Stimulated activated CD4-positive, alpha-beta T cell treated with anti-CD3 and anti-CD28 coated beads, Interleukin-1b, Interleukin-23, amount 100 ng/mL, for 1 hour (primary cell): ENCODE data around the gene HOXD11.

Experiments used
- DNase-seq, 2 donors: peaks; one replicate each; pipeline ENCODE4 v3.0.0-alpha.2; 2020; ENCODE audit warnings: low read depth in 2 of 2

HOXD11 gene

DNA sequence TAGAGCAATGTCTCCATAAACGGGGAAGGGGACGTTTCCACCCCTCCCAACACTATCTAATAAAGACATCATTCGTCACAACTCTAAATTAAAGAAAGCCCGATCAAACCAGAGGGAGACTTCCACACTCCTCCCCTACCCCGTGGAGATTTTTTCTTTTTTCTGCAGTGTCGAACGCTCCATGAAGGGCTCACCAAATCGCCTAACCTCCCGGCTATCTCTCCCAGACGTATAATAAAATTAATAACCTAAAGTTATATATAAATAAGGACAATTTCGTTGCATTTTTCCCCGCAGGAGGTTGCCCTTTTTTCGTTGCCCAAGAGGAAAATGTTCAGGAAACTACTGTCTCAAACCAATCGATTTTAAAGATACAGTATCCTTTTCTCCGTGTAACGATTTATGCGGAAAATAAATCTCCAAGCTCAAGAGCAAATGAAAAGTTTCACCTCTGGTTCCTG is 25.7 kb upstream of the HOXD11 start:
- DNase-seq = no peak

DNA sequence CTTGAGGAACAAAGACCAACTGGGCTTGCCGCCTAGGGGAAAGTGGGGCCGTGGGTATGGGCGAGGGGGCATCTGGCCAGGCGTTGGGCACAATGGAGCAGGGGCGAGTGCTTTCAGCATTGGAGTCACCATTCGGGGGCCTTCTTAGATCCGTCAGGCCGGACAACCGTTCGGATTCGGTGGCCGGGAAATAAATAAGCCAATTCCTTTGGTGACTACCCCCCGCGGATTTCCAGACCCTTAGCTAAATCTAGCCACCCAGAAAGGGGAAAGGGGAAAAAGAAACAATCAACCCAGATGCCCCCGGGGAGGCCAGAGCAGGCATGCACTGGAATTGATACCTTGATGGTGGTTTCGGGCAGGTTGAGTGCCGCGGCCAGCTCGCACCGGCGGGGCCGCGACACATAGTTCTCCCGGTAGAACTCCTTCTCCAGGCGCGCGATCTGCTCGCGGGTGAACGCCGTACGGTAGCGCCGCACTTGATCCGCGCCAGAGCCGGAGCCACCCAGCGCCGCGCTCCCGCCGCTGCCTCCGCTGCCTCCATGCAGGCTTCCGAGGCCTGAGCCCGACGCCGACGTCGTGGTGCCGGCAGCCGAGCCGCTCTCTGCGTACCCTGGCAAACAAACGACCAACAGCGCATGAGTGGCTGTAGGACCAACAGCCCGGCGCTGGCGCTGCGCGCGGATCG is 25.1 kb upstream of the HOXD11 start:
- DNase-seq = no peak

DNA sequence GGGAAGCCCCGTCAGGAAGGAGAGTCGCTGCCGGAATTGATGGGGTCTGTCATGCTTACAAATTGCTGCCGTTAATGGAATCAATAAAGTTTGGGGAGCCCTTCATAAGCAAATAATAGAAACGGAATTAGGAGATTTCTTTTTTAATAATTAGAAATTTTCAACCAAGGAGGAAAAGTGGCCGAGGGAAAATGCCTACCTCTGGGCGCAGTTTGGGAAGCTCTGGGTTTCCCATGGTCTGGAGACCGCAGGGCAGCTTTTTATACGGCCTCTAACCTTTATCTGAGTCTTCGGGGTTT is 24.6 kb upstream of the HOXD11 start:
- no peak for DNase-seq

DNA sequence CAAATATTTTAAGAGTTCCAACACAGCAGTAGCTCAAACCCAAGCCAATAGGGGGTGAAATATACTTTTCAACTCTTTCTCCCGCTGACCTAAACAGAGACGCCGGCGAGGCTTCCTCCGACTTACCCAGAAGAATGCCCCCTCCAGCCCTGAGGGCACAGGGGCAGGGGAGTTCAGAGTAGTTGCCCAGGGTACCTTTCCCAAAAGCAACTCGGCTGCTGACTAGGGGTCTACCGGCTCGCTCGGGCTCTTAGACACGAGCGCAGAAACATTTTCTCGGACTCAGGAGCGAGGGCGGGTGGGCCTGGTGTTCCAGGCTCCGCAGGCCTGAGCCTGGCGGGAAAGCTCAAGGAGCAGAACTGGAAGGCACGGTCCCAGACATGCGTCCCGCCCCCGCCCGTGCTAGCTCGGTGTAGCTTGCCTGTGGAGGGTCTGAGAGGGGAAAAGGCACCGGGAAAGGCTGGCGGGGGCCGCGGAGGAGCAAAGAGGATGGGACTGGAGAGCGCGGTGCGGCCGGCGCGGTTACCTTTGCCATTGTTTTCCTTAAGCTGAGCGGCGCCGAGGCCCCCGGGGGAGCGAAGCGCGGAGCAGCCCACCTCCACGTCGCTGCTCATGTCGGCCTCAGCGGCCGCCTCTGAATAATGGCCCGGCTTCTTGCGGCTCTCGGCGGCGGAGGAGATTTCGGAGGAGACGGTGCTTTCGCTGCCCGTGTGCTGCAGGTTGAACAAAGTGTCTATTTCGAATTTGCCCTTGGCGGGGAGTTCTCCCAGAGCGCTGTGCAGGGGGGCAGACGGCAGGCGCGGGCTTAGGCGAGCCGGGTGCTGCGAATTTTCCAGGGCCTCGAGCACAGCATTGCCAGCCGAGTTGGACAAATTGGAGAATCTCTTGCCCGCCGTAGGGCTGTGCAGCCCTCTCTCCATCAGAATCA is 24.0 kb upstream of the HOXD11 start:
- no peak for DNase-seq

DNA sequence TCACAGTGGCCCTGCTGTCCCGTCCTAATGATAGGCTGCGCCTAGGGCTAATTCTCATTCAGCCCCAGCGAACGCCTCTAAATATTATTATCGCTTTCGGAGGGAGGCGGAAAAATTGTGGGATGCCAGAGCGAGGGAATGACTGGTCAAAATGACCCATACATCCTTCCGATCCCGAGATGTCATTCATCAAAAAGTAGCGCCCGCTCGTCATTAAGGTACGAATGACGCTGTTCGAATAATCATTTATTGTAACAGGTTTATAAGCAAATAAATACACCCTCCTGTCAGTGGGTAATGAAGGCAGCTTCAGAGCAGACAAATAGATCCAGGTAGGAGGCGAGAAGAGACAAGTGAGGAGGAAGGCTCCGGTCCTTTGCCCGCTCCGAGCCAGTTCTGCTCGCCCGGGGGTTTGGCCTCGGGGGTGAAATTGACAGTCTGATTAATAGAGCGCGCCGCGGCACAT is 23.3 kb upstream of the HOXD11 start, which contains the start of gene EVX2:
Gene EVX2 (minus strand): TSS at position 167 of the 466 bp plus-strand sequence. CDS start 186 bp downstream, outside the sequence.
- DNase-seq = no peak

DNA sequence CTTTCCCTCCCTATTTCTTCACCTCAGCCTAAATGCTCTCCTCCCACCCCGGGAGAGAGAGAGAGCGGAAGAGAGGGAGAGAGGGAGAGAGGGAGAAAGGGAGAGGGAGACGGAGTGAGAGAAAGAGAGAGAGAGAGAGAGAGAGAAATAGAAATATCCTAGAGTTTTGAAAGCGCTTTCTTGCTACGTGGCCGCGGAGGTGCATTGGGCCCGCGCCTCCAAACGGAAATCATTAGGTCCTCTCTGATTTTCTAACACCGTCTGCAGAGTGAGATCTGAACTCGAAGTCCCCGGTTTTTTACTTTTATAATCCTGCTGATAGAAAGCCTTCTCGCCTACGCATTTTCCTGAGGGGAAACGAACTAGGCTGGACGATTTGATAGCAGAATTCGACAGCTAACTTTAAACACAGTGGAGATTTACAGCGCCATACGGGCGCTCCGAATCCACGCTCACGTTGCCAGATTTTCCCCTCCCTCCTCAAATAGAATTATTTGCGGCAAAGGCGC is 22.4 kb upstream of the HOXD11 start:
- DNase-seq = no peak

DNA sequence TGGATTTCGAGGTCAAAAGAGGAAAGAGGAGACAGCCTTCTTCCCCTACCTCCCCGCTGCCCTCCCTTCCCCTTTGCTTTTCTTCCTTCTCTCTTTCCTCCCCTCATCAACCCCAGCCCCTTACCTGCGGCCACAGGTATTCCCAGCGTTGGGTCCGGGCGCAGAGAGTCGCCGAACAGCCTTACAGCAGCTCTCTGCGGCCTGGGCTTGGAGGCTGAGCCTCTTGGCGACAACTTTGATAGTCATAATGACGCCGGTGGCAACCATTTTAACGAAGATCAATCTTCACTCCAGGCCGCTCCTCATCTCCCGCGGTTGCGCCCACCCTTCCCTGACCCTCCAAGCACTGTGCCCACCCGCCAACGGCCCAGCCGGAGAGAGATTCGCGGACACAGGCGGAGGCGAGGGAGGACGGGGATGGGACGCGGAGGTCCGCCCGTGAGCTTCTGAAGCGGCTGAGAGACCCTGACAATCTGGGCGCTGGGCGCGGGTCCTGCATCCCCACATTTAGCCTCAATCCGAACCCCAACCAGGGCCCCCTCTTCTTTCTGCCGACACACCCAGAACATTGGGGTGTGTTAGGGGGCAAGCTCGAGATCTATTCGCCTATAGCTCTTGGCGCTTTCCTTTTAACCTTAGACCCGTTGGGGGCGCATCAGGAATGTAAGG is 21.8 kb upstream of the HOXD11 start:
- DNase-seq = no peak

DNA sequence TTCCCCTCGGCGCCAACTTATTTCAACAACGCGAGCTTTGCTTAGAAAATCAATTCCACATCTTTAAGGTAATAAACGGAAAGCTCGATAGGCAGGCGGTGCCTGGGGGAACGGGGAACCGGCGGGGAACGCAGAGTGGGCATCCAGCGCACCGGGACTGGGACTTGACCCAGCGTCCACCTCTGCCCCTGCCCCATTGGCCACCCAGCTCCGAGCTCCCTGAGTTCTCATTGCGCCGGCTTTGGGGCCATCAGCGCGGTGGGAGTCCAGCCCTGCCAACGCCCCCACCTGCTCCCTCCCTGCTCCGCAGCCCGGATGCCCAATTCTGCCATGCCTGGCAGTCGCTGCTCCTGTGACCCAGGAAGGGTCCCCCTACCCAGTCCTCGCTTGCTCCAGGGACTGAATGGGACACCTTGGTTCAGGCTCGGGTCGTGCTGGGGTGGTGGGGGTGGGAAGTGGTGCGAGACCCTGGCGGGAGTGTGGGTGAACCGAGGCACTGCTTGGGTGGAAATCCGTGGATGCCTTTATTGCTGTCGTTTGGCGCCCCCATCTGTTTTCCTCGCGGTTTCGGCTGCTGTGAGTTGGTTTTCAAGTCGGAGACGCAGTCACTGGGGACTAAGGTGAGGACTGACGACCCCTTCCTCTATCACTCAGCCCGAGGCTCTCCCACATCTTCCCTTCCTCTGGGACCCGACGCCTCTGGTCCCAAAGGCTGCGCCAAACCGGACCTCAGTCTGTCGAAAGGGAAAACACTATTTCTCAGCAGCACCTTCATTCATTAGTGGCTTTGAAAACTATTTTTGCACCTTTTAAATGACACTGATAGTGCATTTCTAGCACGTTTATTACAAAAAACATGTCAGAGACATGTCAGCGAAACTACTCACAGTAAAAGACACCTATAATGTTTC is 21.0 kb upstream of the HOXD11 start:
- no peak for DNase-seq

DNA sequence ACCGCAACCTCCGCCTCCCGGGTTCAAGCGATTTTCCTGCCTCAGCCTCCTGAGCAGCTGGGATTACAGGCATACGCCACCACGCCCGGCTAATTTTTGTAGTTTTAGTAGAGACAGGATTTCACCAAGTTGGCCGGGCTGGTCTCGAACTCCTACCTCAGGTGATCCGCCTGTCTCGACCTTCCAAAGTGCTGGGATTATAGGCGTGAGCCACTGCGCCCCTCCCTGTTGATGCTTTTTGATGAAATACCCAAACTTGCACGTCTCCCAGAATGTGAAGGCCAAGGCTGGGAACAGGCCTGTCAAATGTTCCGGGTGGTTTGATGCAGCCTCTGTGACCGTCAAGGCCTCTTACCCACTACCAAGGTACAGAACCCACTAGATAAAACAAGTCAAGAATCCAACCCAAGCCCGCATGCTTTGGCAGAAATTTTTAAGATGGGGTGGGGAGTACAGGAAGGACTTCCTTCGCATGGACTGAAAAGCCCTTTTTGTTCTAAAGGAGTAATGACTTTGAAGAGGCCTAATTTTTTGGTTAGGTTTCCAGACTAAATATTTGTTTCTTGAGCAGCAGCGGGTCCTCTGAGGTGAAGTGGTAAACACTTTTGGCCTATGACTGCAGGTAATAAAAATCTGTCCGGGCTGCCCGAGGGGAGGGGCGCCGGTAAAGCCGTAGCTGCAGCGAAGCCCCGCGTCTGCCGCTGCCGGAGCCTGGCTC is 19.6 kb upstream of the HOXD11 start:
- DNase-seq = no peak

DNA sequence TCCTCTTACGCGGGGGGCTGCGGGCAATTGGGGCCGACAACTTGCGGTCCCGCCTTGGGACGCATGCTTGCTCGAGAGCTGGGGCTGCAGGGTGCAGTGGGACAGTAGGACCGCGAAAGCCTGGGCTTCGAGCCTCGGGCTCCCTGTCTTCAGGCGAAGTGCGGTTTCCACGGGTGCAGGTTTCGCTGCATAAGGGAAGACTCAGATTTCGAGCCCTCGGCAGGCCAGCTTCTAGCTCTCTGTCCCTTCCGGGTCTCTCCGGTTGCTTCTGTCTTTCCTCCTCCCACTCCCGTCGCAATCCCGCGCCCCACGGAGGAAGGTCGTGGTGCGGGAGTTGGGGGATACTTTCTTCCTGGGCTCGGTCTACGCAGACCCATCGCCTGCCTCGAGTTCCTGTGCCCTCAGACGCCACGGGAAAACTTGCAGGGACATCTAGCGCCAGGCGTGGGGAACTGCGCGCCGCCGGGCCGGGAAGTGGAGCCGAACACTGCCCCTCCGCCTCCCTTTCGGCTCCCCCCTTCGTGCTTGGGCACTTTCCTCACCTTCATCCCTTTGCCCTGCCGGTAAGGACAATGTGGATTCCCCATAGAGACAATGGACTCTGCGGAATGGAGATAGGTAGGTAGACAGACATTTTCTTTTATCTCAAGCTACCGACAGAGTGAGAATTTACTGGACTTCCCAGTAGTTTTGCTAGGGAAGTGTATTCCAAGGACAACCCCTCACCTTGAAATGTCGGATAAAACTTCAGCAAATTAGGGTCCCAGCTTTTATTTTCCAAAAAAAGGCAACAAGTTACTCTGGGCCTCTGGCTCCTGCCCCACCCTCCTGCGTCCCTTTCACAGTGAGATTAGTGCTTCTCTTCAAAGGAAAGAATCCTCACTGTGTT is 18.8 kb upstream of the HOXD11 start:
- DNase-seq = no peak

DNA sequence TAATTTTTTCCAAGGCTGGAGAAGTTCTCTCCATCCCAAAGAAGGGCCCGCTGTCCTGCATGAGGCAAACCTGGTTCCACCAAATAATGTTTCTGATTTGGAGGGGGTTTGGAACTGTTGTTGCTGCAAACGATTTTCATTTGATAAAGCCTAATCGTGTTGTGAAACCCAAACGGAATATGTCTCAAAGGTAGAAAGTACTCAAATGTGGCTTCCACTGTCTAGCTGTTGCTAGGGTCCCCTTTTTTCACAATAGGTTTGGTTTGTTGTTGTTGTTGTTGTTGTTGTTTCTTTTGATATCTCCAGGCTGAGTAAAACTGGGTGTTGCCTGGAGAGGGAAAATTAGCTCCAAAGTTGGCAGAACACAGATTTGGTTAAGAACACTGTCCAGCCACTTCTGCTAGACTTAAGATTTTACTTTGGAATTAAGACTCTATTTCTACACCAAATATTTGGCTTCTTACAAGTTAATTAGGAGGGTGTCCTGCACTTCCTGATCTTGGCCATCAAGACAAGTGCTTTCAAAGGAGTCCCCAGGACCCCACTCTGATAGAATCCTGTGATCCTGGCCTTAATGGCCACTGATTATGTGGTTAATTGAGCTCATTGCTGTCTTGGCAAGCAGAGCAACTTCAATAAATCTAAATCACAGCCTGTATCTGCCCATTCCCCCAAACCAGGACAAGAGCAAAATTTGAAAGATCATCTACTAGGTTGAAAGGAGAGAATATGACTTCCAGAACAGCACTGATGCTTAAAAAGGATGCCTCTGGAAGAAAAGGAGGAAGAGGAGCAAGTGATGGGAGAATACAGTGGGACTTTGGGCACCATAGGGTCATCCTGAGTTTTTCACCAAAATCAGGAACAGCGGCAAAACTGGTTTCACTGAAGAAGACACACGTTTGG is 17.9 kb upstream of the HOXD11 start:
- DNase-seq = no peak

DNA sequence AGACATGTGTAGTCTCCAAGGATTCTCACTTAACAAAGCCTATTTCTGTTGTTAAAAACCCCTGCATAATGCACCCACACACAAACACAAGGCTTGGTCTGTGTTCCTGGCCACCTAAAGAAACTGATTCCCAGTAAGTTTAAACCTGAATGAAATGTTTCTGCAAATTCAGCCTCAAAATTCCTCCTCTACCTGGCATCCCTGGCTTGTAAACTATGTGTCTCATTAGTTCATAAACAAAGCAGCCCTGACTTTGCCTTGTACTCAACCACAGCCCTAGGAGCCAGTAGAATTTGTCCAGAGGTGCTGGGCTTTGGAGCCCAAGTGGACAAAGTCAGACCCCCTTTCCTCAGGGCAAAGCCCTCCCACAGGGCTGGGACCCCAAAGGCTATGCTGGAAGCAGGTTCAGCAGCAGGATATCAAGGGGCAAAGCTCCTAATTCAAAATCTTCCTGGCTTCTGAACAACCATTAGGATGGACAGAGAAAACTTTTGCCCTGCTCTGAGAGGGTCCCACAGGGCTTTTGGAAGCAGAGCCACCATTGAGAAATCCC is 17.2 kb upstream of the HOXD11 start:
- DNase-seq = no peak

DNA sequence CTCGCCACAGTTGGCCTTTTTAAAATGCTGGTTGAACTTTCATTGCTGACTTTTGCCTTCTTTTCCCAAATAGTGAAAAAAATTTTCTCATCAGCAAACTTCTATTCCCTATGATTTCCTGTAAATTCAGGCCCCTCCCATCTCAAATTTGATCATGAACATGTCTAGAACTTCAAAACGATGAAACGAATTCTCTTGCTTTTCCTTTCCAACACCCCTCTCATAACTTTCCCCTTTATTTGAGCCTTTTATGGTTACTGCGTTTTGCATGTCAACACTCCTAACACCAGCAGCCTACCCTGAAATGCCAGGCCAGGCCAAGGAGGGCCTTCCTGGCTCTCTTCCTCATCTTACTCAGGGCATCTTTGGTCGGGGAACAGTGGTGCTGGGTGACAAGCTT is 16.2 kb upstream of the HOXD11 start:
- DNase-seq = no peak

DNA sequence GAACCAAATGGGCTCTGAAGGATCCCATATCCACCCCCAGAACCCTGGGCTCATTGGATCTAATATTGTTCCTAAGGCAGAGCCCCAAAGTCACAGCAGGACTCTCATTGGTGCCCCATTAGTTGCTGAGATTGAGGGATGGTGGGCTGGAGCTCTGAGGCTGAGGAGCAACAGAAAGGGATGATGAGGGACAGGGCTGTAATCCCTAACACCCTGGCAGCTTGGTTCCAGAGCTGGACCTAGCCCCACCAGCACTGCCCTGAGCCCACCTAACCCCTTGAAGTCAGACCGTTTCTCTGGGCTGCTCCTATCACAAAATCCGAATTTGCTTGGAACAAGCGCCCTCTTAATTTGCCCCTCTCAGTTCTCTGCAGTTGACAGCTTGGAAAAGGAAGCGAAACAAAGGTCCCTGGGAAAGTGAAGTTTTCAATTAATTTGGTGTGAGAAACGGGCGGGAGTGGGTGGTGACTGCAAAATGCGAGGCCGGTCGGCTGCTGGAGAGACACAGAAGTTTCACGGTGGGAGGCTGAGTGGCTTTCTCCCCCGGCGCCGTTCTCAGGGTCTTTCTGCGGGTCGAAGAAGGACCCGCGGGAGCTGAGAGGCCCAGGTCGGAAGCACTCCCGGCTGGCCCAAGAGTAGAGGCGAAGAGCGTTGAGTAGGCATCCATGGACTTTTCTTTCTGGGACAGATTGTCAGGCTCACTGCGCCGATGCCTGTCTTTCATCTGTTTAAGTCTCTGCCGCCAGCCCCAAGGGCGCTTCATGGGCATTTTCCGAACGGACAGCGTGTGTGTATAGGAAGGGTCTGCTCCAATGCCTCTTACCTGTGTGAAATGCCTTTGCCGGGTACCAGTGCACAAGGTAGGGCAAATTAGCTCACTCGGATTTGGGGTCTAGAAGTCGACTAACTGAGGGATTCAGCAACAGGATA is 15.5 kb upstream of the HOXD11 start:
- no peak for DNase-seq

DNA sequence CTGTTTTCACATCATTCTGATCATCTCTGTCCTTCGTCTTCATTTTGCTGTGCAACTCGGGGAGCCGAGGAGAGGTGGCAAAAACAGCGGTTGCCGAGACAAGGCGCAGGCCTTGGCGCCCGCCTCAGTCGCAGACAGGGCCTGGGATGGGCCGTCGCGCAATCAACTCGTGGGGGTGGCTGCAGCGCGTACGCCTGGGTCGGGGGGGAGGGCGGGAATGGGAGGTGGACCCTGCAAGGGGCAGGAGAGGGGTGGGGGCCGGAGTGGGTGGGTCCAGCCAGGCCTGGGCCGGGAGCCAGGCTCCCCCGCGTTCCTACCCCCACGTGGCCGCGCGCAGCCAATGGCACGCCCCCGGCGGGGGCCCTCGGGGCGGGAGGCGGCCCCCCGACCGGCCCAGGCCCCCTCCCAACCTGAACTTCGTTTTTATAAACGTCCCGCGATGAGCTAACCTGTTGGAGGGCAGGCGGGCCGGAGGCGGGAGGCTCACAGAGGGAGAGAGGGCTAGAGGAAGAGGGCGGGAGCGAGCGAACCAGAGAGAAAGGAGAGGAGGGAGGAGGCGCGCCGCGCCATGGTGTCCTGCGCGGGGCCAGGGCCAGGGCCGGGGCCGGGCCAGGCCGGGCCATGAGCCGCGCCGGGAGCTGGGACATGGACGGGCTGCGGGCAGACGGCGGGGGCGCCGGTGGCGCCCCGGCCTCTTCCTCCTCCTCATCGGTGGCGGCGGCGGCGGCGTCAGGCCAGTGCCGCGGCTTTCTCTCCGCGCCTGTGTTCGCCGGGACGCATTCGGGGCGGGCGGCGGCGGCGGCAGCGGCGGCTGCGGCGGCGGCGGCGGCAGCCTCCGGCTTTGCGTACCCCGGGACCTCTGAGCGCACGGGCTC is 14.6 kb upstream of the HOXD11 start, which contains the start of gene HOXD13:
Gene HOXD13 (plus strand): TSS at position 452 of the 875 bp plus-strand sequence. CDS start 170 bp downstream, at position 622.
- no peak for DNase-seq
